SK-N-SH (cell line): ENCODE measurements around the gene CD160. TPM values are rescaled to one million over a fixed set of nuclear protein-coding genes. Genes with fewer than 3 reads are reported as not detected.

Experiments used
- CTCF ChIA-PET: fragments of 300-600, 350-600 bp; formaldehyde crosslinking; extraction: SDS; loops from one replicate; lab custom pipeline; 2021; lab: Yijun Ruan, JAX
- POLR2A ChIA-PET: fragments of 350-600 bp; sonication (Branson Sonifier 250); formaldehyde crosslinking; extraction: SDS; loops from one replicate; lab custom pipeline; 2020; ENCODE audit warnings: antibody characterized with exemption, inconsistent platforms; lab: Yijun Ruan, JAX
- DNase-seq: peaks from one replicate; pipeline ENCODE4 v3.0.0; 2012
- H2AFZ ChIP-seq: fragments of 200-600 bp; sonication (generic); 2 replicates; pipeline ENCODE4 v1.8.1; 2016; ENCODE audit warnings: antibody characterized with exemption, mild to moderate bottlenecking, low read depth
- H3F3A ChIP-seq: fragments of 200-600 bp; sonication (generic); replicated peaks from 2 replicates; pipeline ENCODE3; 2016; ENCODE audit warnings: antibody characterized with exemption, mild to moderate bottlenecking; ENCODE audit not compliant: insufficient read depth
- H3K27ac ChIP-seq, 2 experiments: fragments of 200-500 bp in 1 of 2; fragments of 200-600 bp in 1 of 2; sonication (Bioruptor generic) in 1 of 2; sonication (generic), shearing (Covaris generic) in 1 of 2; 2 replicates each; pipeline versions ENCODE4 v1.5.1 to v1.6.1; 2014 to 2016; ENCODE audit warnings: low read depth in 2 of 2, inconsistent platforms in 1 of 2, low read length in 1 of 2, mild to moderate bottlenecking in 1 of 2, mixed read lengths in 1 of 2
- H3K27me3 ChIP-seq: fragments of 200-600 bp; sonication (generic), shearing (Covaris generic); 2 replicates; pipeline ENCODE4 v1.6.1; 2016; ENCODE audit warnings: mixed run types; ENCODE audit not compliant: insufficient read depth
- H3K36me3 ChIP-seq, 2 experiments: fragments of 200-500 bp in 1 of 2; fragments of 200-600 bp in 1 of 2; sonication (Bioruptor generic) in 1 of 2; sonication (generic) in 1 of 2; replicated peaks in 1 of 2; 2 replicates each; pipeline versions ENCODE3 to v1.5.1; 2014 to 2016; ENCODE audit warnings: low read length in 1 of 2, mild to moderate bottlenecking in 1 of 2; ENCODE audit not compliant: insufficient read depth in 2 of 2, control insufficient read depth in 1 of 2
- H3K4me1 ChIP-seq, 2 experiments: fragments of 200-500 bp in 1 of 2; fragments of 200-600 bp in 1 of 2; sonication (Bioruptor generic) in 1 of 2; sonication (generic), shearing (Covaris generic) in 1 of 2; 2 replicates each; pipeline versions ENCODE4 v1.5.1 to v1.6.1; 2014 to 2016; ENCODE audit warnings: low read depth in 1 of 2, low read length in 1 of 2, mixed run types in 1 of 2; ENCODE audit not compliant: insufficient read depth in 2 of 2, control insufficient read depth in 1 of 2
- H3K4me2 ChIP-seq: fragments of 200-600 bp; sonication (generic), shearing (Covaris generic); 2 replicates; pipeline ENCODE4 v1.6.1; 2017; ENCODE audit warnings: mixed run types
- H3K4me3 ChIP-seq, 2 experiments: fragments of 200-500 bp in 1 of 2; fragments of 200-600 bp in 1 of 2; sonication (Bioruptor generic) in 1 of 2; sonication (generic), shearing (Covaris generic) in 1 of 2; 2 replicates each; pipeline versions ENCODE4 v1.5.1 to v1.8.1; 2014 to 2016; ENCODE audit warnings: low read depth in 2 of 2, inconsistent platforms in 1 of 2, low read length in 1 of 2, mild to moderate bottlenecking in 1 of 2, mixed read lengths in 1 of 2, moderate library complexity in 1 of 2
- H3K79me2 ChIP-seq: fragments of 200-600 bp; sonication (generic); 2 replicates; pipeline ENCODE4 v1.8.1; 2017; ENCODE audit warnings: mild to moderate bottlenecking; ENCODE audit not compliant: insufficient read depth
- H3K9ac ChIP-seq: fragments of 200-600 bp; sonication (generic); 2 replicates; pipeline ENCODE4 v1.6.1; 2017; ENCODE audit warnings: mixed run types
- H3K9me2 ChIP-seq: fragments of 200-600 bp; sonication (generic); 2 replicates; pipeline ENCODE4 v1.6.1; 2017; ENCODE audit warnings: mixed run types
- H3K9me3 ChIP-seq: fragments of 200-600 bp; sonication (generic); 2 replicates; pipeline ENCODE4 v1.6.1; 2017; ENCODE audit warnings: mixed run types, mild to moderate bottlenecking, moderate library complexity
- H4K20me1 ChIP-seq: fragments of 200-600 bp; sonication (generic); 2 replicates; pipeline ENCODE4 v1.6.1; 2017; ENCODE audit warnings: mild to moderate bottlenecking, mixed run types; ENCODE audit not compliant: insufficient read depth
- CHD2 ChIP-seq: fragments of 150-350 bp; IDR thresholded peaks from 2 replicates; pipeline ENCODE4 v1.6.1; 2018; ENCODE audit warnings: low read length; ENCODE audit not compliant: partially characterized antibody
- ELF1 ChIP-seq: IDR thresholded peaks from 2 replicates; pipeline ENCODE4 v1.4.0; 2012
- FOSL2 ChIP-seq: IDR thresholded peaks from 2 replicates; pipeline ENCODE4 v1.4.0; 2012; ENCODE audit warnings: low read depth, mild to moderate bottlenecking, moderate library complexity, borderline replicate concordance
- FOXJ3 ChIP-seq: sonication (generic); formaldehyde crosslinking; IDR thresholded peaks from 2 replicates; pipeline ENCODE4 v1.5.1; 2020; ENCODE audit warnings: mild to moderate bottlenecking, missing genetic modification reagents
- JUND ChIP-seq: IDR thresholded peaks from 2 replicates; pipeline ENCODE4 v1.4.0; 2012
- MEF2A ChIP-seq: IDR thresholded peaks from 2 replicates; pipeline ENCODE4 v1.4.0; 2012; ENCODE audit warnings: low read depth, borderline replicate concordance
- NRF1 ChIP-seq: IDR thresholded peaks from 2 replicates; pipeline ENCODE4 v1.6.1; 2012; ENCODE audit warnings: low read depth, mild to moderate bottlenecking, low read length
- POLR2AphosphoS5 ChIP-seq: IDR thresholded peaks from 2 replicates; pipeline ENCODE4 v1.6.1; 2012; ENCODE audit warnings: low read depth, low read length
- RAD21 ChIP-seq: IDR thresholded peaks from 2 replicates; pipeline ENCODE4 v1.6.1; 2012; ENCODE audit warnings: mild to moderate bottlenecking, low read length
- SIN3A ChIP-seq: IDR thresholded peaks from 2 replicates; pipeline ENCODE4 v1.6.1; 2012; ENCODE audit warnings: low read depth, mild to moderate bottlenecking, low read length, moderate library complexity, borderline replicate concordance
- SMC3 ChIP-seq: IDR thresholded peaks from 2 replicates; pipeline ENCODE4 v1.6.1; 2012; ENCODE audit warnings: low read depth, low read length, improper control_type of control experiment
- TAF1 ChIP-seq: IDR thresholded peaks from 2 replicates; pipeline ENCODE4 v1.6.1; 2012; ENCODE audit warnings: low read depth, mild to moderate bottlenecking, low read length, moderate library complexity, borderline replicate concordance
- TCF12 ChIP-seq: IDR thresholded peaks from 2 replicates; pipeline ENCODE4 v1.4.0; 2012
- TEAD4 ChIP-seq: IDR thresholded peaks from 2 replicates; pipeline ENCODE4 v1.4.0; 2012; ENCODE audit warnings: mild to moderate bottlenecking, borderline replicate concordance; ENCODE audit not compliant: insufficient read depth
- YY1 ChIP-seq: IDR thresholded peaks from 2 replicates; pipeline ENCODE4 v1.4.0; 2012; ENCODE audit warnings: low read depth, mild to moderate bottlenecking
- WGBS: methylation state at CpG from one replicate; pipeline ENCODE4 v1.1.6; 2017; ENCODE audit warnings: low lambda C conversion rate; 5-methylcytosine and 5-hydroxymethylcytosine counted together
- polyA plus RNA-seq, 3 experiments: library from polyadenylated mRNA; depleted of rRNA; stranded (reverse); fragments of >200 nt; gene quantifications; 2 replicates each; pipeline ENCODE4 v1.2.3, GENCODE V29; 2012
- TF ChIP-seq, protein P1 (sequence below): fragments of 150-350 bp; IDR thresholded peaks from 2 replicates; pipeline ENCODE4 v1.6.1; 2016; ENCODE audit warnings: mild to moderate bottlenecking, low read depth, low read length
- TF ChIP-seq, protein P2 (sequence below): IDR thresholded peaks from 2 replicates; pipeline ENCODE4 v1.4.0; 2012; ENCODE audit warnings: low read depth
- TF ChIP-seq, protein P3 (sequence below): IDR thresholded peaks from 2 replicates; pipeline ENCODE4; 2012
- TF ChIP-seq, protein P4 (sequence below): fragments of 200-600 bp; sonication (generic); IDR thresholded peaks from 2 replicates; pipeline ENCODE4 v1.6.1; 2017; ENCODE audit warnings: antibody characterized with exemption, mild to moderate bottlenecking, moderate library complexity
- TF ChIP-seq, protein P5 (sequence below): fragments of 150-350 bp; IDR thresholded peaks from 2 replicates; pipeline ENCODE4 v1.6.1; 2017; ENCODE audit warnings: antibody characterized with exemption, low read length, low read depth, borderline replicate concordance

The CD160 gene
- polyA plus RNA-seq, 1 of the 3 experiments (the other 2 are of a cell fraction): not detected

DNA sequence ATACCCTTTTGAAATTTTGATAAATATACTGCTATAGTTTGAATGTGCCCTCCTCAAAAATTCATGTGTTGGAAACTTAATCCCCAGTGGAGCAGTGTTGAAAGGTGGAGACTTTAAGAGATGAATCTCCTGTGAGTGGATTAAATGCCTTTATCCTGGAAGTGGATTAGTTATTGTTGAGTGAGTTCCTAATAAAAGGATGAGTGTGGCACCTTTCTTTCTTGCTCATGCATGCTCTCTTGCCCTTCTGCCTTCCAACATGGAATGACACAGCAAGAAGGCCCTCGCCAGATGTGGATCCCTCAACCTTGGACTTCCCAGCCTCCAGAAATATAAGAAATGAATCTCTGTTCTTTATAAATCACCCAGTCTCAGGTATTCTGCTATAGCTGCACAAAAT, 51.8 kb downstream of the CD160 start:
- Histone ChIP-seq H3K4me3 (no peak overlapping the region), H3K79me2 (peaks cover 1% of the 10 kb centered on the region; the same call in 1 of the 2 replicates), H3K9ac (no peak overlapping the region), H3K27ac (no peak overlapping the region), H3K4me2 (no peak overlapping the region), H3F3A (peaks cover 10% of the 10 kb centered on the region), H3K36me3 (peaks cover 42 to 65% of the 10 kb centered on the region in 2 experiments), H3K9me3 (no peaks in the 10 kb centered on the region), H3K9me2 (no peaks in the 10 kb centered on the region), H3K4me1 (no peaks in the 10 kb centered on the region), H4K20me1 (no peaks in the 10 kb centered on the region), H2AFZ (no peak overlapping the region), H3K27me3 (no peaks in the 10 kb centered on the region)
- TF ChIP-seq FOSL2 (no peak), TCF12 (no peak), YY1 (no peak), MEF2A (no peak)
- TF ChIP-seq, protein P1, sequence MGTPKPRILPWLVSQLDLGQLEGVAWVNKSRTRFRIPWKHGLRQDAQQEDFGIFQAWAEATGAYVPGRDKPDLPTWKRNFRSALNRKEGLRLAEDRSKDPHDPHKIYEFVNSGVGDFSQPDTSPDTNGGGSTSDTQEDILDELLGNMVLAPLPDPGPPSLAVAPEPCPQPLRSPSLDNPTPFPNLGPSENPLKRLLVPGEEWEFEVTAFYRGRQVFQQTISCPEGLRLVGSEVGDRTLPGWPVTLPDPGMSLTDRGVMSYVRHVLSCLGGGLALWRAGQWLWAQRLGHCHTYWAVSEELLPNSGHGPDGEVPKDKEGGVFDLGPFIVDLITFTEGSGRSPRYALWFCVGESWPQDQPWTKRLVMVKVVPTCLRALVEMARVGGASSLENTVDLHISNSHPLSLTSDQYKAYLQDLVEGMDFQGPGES: no peak
- TF ChIP-seq, protein P2, sequence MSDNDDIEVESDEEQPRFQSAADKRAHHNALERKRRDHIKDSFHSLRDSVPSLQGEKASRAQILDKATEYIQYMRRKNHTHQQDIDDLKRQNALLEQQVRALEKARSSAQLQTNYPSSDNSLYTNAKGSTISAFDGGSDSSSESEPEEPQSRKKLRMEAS: no peak
- no peak for DNase-seq
- whole genome bisulfite sequencing: 100% methylated on average over 1 of the region's 1 CpG
- POLR2A ChIA-PET: no interaction called here
- CTCF ChIA-PET: interaction anchor here (1.1 kb wide), 1 partner anchor 11 kb away, joined by 3 read pairs; no protein-coding TSS in a partner anchor

DNA sequence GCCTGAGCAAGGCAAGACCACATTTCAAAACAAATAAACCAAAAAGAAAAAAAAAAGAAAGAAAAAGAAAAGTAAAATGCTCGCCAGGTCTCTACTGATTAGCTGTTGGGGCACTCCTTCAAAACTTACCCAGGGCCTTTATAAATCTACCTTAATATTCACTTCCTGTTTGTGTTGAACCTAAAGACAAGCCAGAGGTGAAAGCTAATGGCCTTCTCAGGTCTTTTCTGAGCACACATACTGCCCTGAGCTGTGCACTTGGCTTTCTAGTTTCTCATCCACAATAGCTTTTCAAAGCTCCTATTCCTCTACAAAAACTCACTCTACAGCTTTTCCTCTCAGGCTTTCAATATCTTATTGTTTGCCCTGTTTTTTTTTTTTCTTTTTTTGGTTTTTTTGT, 54.1 kb downstream of the CD160 start:
- H3K36me3 ChIP-seq: peaks cover 42 to 62% of the 10 kb centered on the region in 2 experiments
- H3K27me3 ChIP-seq: no peaks in the 10 kb centered on the region
- H3K4me2 ChIP-seq: no peak overlapping the region
- H3K4me1 ChIP-seq: no peaks in the 10 kb centered on the region
- no peak for TF ChIP-seq CHD2
- no peak for TF ChIP-seq FOXJ3 (CRISPR knock-in tag)
- TF ChIP-seq TAF1: no peak
- TF ChIP-seq ELF1: no peak
- no peak for TF ChIP-seq TEAD4
- TF ChIP-seq TCF12: no peak
- no peak for TF ChIP-seq SMC3
- TF ChIP-seq, protein P3, sequence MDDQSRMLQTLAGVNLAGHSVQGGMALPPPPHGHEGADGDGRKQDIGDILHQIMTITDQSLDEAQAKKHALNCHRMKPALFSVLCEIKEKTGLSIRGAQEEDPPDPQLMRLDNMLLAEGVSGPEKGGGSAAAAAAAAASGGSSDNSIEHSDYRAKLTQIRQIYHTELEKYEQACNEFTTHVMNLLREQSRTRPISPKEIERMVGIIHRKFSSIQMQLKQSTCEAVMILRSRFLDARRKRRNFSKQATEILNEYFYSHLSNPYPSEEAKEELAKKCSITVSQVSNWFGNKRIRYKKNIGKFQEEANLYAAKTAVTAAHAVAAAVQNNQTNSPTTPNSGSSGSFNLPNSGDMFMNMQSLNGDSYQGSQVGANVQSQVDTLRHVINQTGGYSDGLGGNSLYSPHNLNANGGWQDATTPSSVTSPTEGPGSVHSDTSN: no peak
- no peak for TF ChIP-seq JUND
- TF ChIP-seq NRF1: no peak
- TF ChIP-seq, protein P4, sequence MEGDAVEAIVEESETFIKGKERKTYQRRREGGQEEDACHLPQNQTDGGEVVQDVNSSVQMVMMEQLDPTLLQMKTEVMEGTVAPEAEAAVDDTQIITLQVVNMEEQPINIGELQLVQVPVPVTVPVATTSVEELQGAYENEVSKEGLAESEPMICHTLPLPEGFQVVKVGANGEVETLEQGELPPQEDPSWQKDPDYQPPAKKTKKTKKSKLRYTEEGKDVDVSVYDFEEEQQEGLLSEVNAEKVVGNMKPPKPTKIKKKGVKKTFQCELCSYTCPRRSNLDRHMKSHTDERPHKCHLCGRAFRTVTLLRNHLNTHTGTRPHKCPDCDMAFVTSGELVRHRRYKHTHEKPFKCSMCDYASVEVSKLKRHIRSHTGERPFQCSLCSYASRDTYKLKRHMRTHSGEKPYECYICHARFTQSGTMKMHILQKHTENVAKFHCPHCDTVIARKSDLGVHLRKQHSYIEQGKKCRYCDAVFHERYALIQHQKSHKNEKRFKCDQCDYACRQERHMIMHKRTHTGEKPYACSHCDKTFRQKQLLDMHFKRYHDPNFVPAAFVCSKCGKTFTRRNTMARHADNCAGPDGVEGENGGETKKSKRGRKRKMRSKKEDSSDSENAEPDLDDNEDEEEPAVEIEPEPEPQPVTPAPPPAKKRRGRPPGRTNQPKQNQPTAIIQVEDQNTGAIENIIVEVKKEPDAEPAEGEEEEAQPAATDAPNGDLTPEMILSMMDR: no peak
- no peak for TF ChIP-seq MEF2A
- no peak for TF ChIP-seq POLR2AphosphoS5
- TF ChIP-seq, protein P1: no peak
- TF ChIP-seq SIN3A: no peak
- TF ChIP-seq, protein P5, sequence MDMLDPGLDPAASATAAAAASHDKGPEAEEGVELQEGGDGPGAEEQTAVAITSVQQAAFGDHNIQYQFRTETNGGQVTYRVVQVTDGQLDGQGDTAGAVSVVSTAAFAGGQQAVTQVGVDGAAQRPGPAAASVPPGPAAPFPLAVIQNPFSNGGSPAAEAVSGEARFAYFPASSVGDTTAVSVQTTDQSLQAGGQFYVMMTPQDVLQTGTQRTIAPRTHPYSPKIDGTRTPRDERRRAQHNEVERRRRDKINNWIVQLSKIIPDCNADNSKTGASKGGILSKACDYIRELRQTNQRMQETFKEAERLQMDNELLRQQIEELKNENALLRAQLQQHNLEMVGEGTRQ: no peak
- no peak for TF ChIP-seq RAD21
- no peaks in the 10 kb centered on the region for H3K9me2 ChIP-seq
- H2AFZ ChIP-seq: no peak overlapping the region
- H3F3A ChIP-seq: peaks cover 10% of the 10 kb centered on the region
- H3K9ac ChIP-seq: no peak overlapping the region
- POLR2A ChIA-PET: interaction anchor here (0.6 to 0.7 kb wide), 2 partner anchors 10 to 26 kb away, joined by 4 to 5 read pairs; no protein-coding TSS in a partner anchor
- CTCF ChIA-PET: interaction anchor here (0.7 to 1.1 kb wide), 2 partner anchors 17 to 136 kb away, joined by 3 read pairs; partner anchors contain the start of gene ITGA10
- no peaks in the 10 kb centered on the region for H3K9me3 ChIP-seq
- H3K4me3 ChIP-seq: no peak overlapping the region
- H4K20me1 ChIP-seq: no peaks in the 10 kb centered on the region
- no peak for DNase-seq
- peaks cover 12% of the 10 kb centered on the region for H3K79me2 ChIP-seq
- no peak overlapping the region for H3K27ac ChIP-seq
- WGBS: 91% methylated on average over 1 of the region's 1 CpG
